ENCODE measurements around the gene MTG2. TPM values are rescaled to one million over a fixed set of nuclear protein-coding genes. Genes with fewer than 3 reads are reported as not detected.
A peak's percentile ranks its signal among the peaks of the same experiment; 100 is the strongest.

The MTG2 gene
- total and polyA plus RNA-seq, 2 of the 13 experiments (the other 11 are each of a cell fraction or from before 2014, with no cell fraction given), result 20.4 to 37.8 TPM

DNA sequence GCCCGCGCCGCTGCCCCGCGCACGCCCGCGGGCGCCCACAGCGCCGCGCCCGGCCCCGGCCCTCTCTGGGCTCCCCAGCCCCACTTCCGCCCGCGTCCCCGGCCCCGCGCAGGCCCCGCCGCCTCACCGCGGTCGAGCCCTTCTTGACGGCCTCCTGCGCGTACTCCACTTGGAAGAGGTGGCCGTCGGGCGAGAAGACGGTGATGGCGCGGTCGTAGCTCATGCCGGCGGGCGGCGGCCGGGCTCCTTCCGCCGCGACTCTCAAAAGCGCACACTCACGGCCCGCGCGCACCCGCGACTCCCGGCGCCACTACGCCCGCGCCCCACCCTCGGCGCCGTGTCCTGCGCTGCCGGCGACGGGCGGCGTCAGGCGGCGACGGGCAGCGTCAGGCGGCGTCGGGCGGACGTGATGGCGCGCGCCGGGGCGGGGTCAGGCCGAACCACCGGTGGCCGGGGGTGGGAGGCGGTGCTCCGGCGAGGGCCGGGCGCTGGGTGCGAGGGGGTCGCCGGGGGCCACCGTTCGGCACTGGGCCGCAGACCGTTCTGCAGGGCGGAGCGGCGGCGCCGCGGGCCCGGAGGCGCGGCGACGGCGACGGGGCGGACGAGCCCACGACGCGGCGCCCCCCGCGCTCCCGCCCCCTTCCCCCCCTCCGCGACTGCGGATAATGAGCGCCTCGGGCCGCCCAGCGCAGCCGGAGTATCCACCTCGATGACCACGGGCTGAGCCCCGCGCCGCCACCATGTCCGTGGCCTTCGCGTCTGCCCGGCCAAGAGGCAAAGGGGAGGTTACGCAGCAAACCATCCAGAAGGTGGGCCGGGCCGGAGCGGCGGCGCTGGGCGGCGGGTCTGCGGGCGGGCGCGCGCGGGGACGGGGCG is 39.5 kb upstream of the MTG2 start, which contains the start of the genes PSMA7 and SS18L1 (continued):
- TF ChIP-seq, protein P1, sequence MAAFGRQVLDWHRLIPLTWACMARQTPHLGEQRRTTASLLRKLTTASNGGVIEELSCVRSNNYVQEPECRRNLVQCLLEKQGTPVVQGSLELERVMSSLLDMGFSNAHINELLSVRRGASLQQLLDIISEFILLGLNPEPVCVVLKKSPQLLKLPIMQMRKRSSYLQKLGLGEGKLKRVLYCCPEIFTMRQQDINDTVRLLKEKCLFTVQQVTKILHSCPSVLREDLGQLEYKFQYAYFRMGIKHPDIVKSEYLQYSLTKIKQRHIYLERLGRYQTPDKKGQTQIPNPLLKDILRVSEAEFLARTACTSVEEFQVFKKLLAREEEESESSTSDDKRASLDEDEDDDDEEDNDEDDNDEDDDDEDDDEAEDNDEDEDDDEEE (CRISPR knock-in tag; IDR thresholded peaks at IDR 0.05), result peak; percentile 34; the same call in 1 of the 2 replicates
- TF ChIP-seq, protein P2, sequence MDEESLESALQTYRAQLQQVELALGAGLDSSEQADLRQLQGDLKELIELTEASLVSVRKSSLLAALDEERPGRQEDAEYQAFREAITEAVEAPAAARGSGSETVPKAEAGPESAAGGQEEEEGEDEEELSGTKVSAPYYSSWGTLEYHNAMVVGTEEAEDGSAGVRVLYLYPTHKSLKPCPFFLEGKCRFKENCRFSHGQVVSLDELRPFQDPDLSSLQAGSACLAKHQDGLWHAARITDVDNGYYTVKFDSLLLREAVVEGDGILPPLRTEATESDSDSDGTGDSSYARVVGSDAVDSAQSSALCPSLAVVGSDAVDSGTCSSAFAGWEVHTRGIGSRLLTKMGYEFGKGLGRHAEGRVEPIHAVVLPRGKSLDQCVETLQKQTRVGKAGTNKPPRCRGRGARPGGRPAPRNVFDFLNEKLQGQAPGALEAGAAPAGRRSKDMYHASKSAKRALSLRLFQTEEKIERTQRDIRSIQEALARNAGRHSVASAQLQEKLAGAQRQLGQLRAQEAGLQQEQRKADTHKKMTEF (CRISPR knock-in tag; IDR thresholded peaks at IDR 0.05), result peak; percentile 58; the same call in 1 of the 2 replicates
- TF ChIP-seq, protein P3, sequence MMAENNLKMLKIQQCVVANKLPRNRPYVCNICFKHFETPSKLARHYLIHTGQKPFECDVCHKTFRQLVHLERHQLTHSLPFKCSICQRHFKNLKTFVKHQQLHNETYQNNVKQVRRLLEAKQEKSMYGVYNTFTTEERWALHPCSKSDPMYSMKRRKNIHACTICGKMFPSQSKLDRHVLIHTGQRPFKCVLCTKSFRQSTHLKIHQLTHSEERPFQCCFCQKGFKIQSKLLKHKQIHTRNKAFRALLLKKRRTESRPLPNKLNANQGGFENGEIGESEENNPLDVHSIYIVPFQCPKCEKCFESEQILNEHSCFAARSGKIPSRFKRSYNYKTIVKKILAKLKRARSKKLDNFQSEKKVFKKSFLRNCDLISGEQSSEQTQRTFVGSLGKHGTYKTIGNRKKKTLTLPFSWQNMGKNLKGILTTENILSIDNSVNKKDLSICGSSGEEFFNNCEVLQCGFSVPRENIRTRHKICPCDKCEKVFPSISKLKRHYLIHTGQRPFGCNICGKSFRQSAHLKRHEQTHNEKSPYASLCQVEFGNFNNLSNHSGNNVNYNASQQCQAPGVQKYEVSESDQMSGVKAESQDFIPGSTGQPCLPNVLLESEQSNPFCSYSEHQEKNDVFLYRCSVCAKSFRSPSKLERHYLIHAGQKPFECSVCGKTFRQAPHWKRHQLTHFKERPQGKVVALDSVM (CRISPR knock-in tag; IDR thresholded peaks at IDR 0.05), result peak; percentile 43
- TF ChIP-seq RELA (CRISPR knock-in tag; IDR thresholded peaks at IDR 0.05) (peak; percentile 89), PHF20 (CRISPR knock-in tag; IDR thresholded peaks at IDR 0.05) (peak; percentile 66), GATA4 (IDR thresholded peaks at IDR 0.05; ENCODE audit: borderline replicate concordance, low read depth) (peak; percentile 34)
- TF ChIP-seq, protein P4, sequence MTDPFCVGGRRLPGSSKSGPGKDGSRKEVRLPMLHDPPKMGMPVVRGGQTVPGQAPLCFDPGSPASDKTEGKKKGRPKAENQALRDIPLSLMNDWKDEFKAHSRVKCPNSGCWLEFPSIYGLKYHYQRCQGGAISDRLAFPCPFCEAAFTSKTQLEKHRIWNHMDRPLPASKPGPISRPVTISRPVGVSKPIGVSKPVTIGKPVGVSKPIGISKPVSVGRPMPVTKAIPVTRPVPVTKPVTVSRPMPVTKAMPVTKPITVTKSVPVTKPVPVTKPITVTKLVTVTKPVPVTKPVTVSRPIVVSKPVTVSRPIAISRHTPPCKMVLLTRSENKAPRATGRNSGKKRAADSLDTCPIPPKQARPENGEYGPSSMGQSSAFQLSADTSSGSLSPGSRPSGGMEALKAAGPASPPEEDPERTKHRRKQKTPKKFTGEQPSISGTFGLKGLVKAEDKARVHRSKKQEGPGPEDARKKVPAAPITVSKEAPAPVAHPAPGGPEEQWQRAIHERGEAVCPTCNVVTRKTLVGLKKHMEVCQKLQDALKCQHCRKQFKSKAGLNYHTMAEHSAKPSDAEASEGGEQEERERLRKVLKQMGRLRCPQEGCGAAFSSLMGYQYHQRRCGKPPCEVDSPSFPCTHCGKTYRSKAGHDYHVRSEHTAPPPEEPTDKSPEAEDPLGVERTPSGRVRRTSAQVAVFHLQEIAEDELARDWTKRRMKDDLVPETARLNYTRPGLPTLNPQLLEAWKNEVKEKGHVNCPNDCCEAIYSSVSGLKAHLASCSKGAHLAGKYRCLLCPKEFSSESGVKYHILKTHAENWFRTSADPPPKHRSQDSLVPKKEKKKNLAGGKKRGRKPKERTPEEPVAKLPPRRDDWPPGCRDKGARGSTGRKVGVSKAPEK (CRISPR knock-in tag; IDR thresholded peaks at IDR 0.05; ENCODE audit: borderline replicate concordance), result no peak
- TF ChIP-seq, protein P5, sequence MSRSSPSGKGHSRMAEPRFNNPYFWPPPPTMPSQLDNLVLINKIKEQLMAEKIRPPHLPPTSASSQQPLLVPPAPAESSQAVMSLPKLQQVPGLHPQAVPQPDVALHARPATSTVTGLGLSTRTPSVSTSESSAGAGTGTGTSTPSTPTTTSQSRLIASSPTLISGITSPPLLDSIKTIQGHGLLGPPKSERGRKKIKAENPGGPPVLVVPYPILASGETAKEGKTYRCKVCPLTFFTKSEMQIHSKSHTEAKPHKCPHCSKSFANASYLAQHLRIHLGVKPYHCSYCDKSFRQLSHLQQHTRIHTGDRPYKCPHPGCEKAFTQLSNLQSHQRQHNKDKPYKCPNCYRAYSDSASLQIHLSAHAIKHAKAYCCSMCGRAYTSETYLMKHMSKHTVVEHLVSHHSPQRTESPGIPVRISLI (CRISPR knock-in tag; IDR thresholded peaks at IDR 0.05; ENCODE audit: borderline replicate concordance), result peak; percentile 49; the same call in 1 of the 2 replicates
- TF ChIP-seq, protein P6, sequence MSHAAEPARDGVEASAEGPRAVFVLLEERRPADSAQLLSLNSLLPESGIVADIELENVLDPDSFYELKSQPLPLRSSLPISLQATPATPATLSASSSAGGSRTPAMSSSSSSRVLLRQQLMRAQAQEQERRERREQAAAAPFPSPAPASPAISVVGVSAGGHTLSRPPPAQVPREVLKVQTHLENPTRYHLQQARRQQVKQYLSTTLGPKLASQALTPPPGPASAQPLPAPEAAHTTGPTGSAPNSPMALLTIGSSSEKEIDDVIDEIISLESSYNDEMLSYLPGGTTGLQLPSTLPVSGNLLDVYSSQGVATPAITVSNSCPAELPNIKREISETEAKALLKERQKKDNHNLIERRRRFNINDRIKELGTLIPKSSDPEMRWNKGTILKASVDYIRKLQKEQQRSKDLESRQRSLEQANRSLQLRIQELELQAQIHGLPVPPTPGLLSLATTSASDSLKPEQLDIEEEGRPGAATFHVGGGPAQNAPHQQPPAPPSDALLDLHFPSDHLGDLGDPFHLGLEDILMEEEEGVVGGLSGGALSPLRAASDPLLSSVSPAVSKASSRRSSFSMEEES (CRISPR knock-in tag; IDR thresholded peaks at IDR 0.05), result peak; percentile 73
- TF ChIP-seq, protein P7, sequence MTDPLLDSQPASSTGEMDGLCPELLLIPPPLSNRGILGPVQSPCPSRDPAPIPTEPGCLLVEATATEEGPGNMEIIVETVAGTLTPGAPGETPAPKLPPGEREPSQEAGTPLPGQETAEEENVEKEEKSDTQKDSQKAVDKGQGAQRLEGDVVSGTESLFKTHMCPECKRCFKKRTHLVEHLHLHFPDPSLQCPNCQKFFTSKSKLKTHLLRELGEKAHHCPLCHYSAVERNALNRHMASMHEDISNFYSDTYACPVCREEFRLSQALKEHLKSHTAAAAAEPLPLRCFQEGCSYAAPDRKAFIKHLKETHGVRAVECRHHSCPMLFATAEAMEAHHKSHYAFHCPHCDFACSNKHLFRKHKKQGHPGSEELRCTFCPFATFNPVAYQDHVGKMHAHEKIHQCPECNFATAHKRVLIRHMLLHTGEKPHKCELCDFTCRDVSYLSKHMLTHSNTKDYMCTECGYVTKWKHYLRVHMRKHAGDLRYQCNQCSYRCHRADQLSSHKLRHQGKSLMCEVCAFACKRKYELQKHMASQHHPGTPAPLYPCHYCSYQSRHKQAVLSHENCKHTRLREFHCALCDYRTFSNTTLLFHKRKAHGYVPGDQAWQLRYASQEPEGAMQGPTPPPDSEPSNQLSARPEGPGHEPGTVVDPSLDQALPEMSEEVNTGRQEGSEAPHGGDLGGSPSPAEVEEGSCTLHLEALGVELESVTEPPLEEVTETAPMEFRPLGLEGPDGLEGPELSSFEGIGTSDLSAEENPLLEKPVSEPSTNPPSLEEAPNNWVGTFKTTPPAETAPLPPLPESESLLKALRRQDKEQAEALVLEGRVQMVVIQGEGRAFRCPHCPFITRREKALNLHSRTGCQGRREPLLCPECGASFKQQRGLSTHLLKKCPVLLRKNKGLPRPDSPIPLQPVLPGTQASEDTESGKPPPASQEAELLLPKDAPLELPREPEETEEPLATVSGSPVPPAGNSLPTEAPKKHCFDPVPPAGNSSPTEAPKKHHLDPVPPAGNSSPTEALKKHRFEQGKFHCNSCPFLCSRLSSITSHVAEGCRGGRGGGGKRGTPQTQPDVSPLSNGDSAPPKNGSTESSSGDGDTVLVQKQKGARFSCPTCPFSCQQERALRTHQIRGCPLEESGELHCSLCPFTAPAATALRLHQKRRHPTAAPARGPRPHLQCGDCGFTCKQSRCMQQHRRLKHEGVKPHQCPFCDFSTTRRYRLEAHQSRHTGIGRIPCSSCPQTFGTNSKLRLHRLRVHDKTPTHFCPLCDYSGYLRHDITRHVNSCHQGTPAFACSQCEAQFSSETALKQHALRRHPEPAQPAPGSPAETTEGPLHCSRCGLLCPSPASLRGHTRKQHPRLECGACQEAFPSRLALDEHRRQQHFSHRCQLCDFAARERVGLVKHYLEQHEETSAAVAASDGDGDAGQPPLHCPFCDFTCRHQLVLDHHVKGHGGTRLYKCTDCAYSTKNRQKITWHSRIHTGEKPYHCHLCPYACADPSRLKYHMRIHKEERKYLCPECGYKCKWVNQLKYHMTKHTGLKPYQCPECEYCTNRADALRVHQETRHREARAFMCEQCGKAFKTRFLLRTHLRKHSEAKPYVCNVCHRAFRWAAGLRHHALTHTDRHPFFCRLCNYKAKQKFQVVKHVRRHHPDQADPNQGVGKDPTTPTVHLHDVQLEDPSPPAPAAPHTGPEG (CRISPR knock-in tag; IDR thresholded peaks at IDR 0.05), result no peak

Measured in HepG2 (cell line).